ENCODE data around the gene SLC35A4. TPM values are rescaled to one million over a fixed set of nuclear protein-coding genes. Genes with fewer than 3 reads are reported as not detected.
"Not testable (repeated sequence)": the region's sequence is repeated elsewhere in the genome, so short reads cannot be mapped to it uniquely, and the experiment has no call there.

SLC35A4 gene
- polyA plus RNA-seq, 1 donor from 2014 or later, result 79.8 TPM

GRCh38 chr5:140591747-140592372, 27.2 kb downstream of the SLC35A4 start:
- Mint-ChIP-seq H3K27ac (no peak overlapping the region), H3K4me3 (no peak overlapping the region), H3K36me3 (no peaks in the 10 kb centered on the region), H3K27me3 (no peaks in the 10 kb centered on the region), H3K9me3 (no peaks in the 10 kb centered on the region), H3K4me1 (no peaks in the 10 kb centered on the region)

- H3K27ac Mint-ChIP-seq, H3K36me3 Mint-ChIP-seq, H3K4me1 Mint-ChIP-seq, H3K27me3 Mint-ChIP-seq, H3K9me3 Mint-ChIP-seq, H3K4me3 Mint-ChIP-seq: not testable (repeated sequence)
Observed at GRCh38 chr5:140593070-140593469, 28.4 kb downstream of the SLC35A4 start.

- Mint-ChIP-seq H3K4me3 (no peak overlapping the region), H3K4me1 (no peaks in the 10 kb centered on the region), H3K9me3 (no peaks in the 10 kb centered on the region), H3K36me3 (no peaks in the 10 kb centered on the region), H3K27me3 (no peaks in the 10 kb centered on the region), H3K27ac (no peak overlapping the region)
Observed at GRCh38 chr5:140594169-140594568, 29.5 kb downstream of the SLC35A4 start.

GRCh38 chr5:140595538-140596300, 31.1 kb downstream of the SLC35A4 start:
- no peak overlapping the region for H3K4me3 Mint-ChIP-seq
- no peaks in the 10 kb centered on the region for H3K27me3 Mint-ChIP-seq
- no peak overlapping the region for H3K27ac Mint-ChIP-seq
- no peaks in the 10 kb centered on the region for H3K9me3 Mint-ChIP-seq
- H3K4me1 Mint-ChIP-seq, result no peaks in the 10 kb centered on the region
- H3K36me3 Mint-ChIP-seq, result no peaks in the 10 kb centered on the region

- H3K9me3 Mint-ChIP-seq, result no peaks in the 10 kb centered on the region
Observed at GRCh38 chr5:140596321-140596741, 31.7 kb downstream of the SLC35A4 start.

GRCh38 chr5:140598836-140599235, 34.2 kb downstream of the SLC35A4 start:
- H3K9me3 Mint-ChIP-seq, result peaks cover 0 to 3% (median 0%) of the 10 kb centered on the region in 3 donors
- H3K4me3 Mint-ChIP-seq, result no peak overlapping the region
- no peak overlapping the region for H3K27ac Mint-ChIP-seq
- H3K27me3 Mint-ChIP-seq, result no peaks in the 10 kb centered on the region
- H3K36me3 Mint-ChIP-seq, result no peaks in the 10 kb centered on the region
- H3K4me1 Mint-ChIP-seq, result no peaks in the 10 kb centered on the region

More at GRCh38 chr5:140596321-140596741, 31.7 kb downstream of the SLC35A4 start:
- no peaks in the 10 kb centered on the region for H3K27me3 Mint-ChIP-seq
- H3K36me3 Mint-ChIP-seq, result no peaks in the 10 kb centered on the region
- no peaks in the 10 kb centered on the region for H3K4me1 Mint-ChIP-seq
- no peak overlapping the region for H3K27ac Mint-ChIP-seq
- H3K4me3 Mint-ChIP-seq, result no peak overlapping the region

- H3K4me3 Mint-ChIP-seq, result no peak overlapping the region
- H3K27me3 Mint-ChIP-seq, result no peaks in the 10 kb centered on the region
- no peaks in the 10 kb centered on the region for H3K36me3 Mint-ChIP-seq
- peaks cover 0 to 3% (median 0%) of the 10 kb centered on the region in 3 donors for H3K9me3 Mint-ChIP-seq
- H3K27ac Mint-ChIP-seq, result no peak overlapping the region
- no peaks in the 10 kb centered on the region for H3K4me1 Mint-ChIP-seq
Observed at GRCh38 chr5:140600096-140600495, 35.5 kb downstream of the SLC35A4 start.

- H3K27me3 Mint-ChIP-seq, result no peaks in the 10 kb centered on the region
Observed at GRCh38 chr5:140602147-140602546, 37.5 kb downstream of the SLC35A4 start.

GRCh38 chr5:140603446-140603698, 38.7 kb downstream of the SLC35A4 start:
- not testable (repeated sequence) for H3K4me3 Mint-ChIP-seq, H3K4me1 Mint-ChIP-seq, H3K36me3 Mint-ChIP-seq, H3K9me3 Mint-ChIP-seq, H3K27ac Mint-ChIP-seq, H3K27me3 Mint-ChIP-seq

More at GRCh38 chr5:140602147-140602546, 37.5 kb downstream of the SLC35A4 start:
- Mint-ChIP-seq H3K27ac (no peak overlapping the region), H3K36me3 (peaks cover 2% of the 10 kb centered on the region), H3K4me3 (peak overlapping the region in 1 of 4 donors; percentile 0), H3K4me1 (no peaks in the 10 kb centered on the region), H3K9me3 (peaks cover 0 to 3% (median 0%) of the 10 kb centered on the region in 3 donors)

- Mint-ChIP-seq H3K36me3 (peaks cover 2% of the 10 kb centered on the region), H3K9me3 (peaks cover 0 to 3% (median 0%) of the 10 kb centered on the region in 3 donors), H3K4me3 (no peak overlapping the region), H3K27me3 (no peaks in the 10 kb centered on the region), H3K27ac (no peak overlapping the region), H3K4me1 (no peaks in the 10 kb centered on the region)
Observed at GRCh38 chr5:140603734-140604133, 39.1 kb downstream of the SLC35A4 start.

GRCh38 chr5:140605879-140606278, 41.3 kb downstream of the SLC35A4 start:
- Mint-ChIP-seq H3K27me3 (no peaks in the 10 kb centered on the region), H3K4me3 (no peak overlapping the region), H3K4me1 (no peaks in the 10 kb centered on the region), H3K9me3 (peaks cover 0 to 3% (median 0%) of the 10 kb centered on the region in 3 donors), H3K36me3 (peaks cover 2% of the 10 kb centered on the region), H3K27ac (no peak overlapping the region)

GRCh38 chr5:140607031-140607430, 42.4 kb downstream of the SLC35A4 start:
- Mint-ChIP-seq H3K27ac (no peak overlapping the region), H3K9me3 (peaks cover 0 to 1% (median 0%) of the 10 kb centered on the region in 3 donors), H3K4me1 (peaks cover 6 to 9% (median 8%) of the 10 kb centered on the region in 3 donors), H3K4me3 (no peak overlapping the region), H3K27me3 (no peaks in the 10 kb centered on the region), H3K36me3 (peaks cover 2% of the 10 kb centered on the region)

GRCh38 chr5:140608722-140609121, 44.1 kb downstream of the SLC35A4 start:
- Mint-ChIP-seq H3K27me3 (peaks cover 3% of the 10 kb centered on the region), H3K27ac (no peak overlapping the region), H3K4me3 (no peak overlapping the region), H3K4me1 (peaks cover 9 to 15% (median 13%) of the 10 kb centered on the region in 3 donors), H3K9me3 (no peaks in the 10 kb centered on the region), H3K36me3 (peaks cover 2% of the 10 kb centered on the region)

- Mint-ChIP-seq H3K4me3 (no peak overlapping the region), H3K4me1 (peaks cover 9 to 15% (median 13%) of the 10 kb centered on the region in 3 donors), H3K36me3 (peaks cover 2% of the 10 kb centered on the region), H3K27ac (no peak overlapping the region), H3K9me3 (no peaks in the 10 kb centered on the region), H3K27me3 (peaks cover 3% of the 10 kb centered on the region)
Observed at GRCh38 chr5:140609126-140609525, 44.5 kb downstream of the SLC35A4 start.

- no peak overlapping the region for H3K27ac Mint-ChIP-seq
- no peaks in the 10 kb centered on the region for H3K9me3 Mint-ChIP-seq
- no peak overlapping the region for H3K4me3 Mint-ChIP-seq
- peaks cover 5% of the 10 kb centered on the region for H3K27me3 Mint-ChIP-seq
- H3K4me1 Mint-ChIP-seq, result peaks cover 9 to 15% (median 13%) of the 10 kb centered on the region in 3 donors
- peaks cover 2% of the 10 kb centered on the region for H3K36me3 Mint-ChIP-seq
Observed at GRCh38 chr5:140611020-140611521, 46.4 kb downstream of the SLC35A4 start.
